Activated CD8-positive, alpha-beta T cell treated with anti-CD3 and anti-CD28 coated beads for 36 hours (primary cell): ENCODE data around the gene PTEN. TPM values are rescaled to one million over a fixed set of nuclear protein-coding genes. Genes with fewer than 3 reads are reported as not detected.

Experiments
- ATAC-seq: fragments of 200-7000 bp; cut with Tn5 transposase; one replicate; pipeline ENCODE4 v1.10.0; 2021; ENCODE audit warnings: mild to moderate bottlenecking, moderate library complexity
- CTCF ChIA-PET: fragments of 350-600 bp; sonication (Branson Sonifier 250); formaldehyde crosslinking; loops from one replicate; lab custom pipeline; 2021; ENCODE audit warnings: antibody characterized with exemption; lab: Charles Lee
- POLR2A ChIA-PET: fragments of 350-600 bp; sonication (Branson Sonifier 250); formaldehyde crosslinking; loops from one replicate; lab custom pipeline; 2021; ENCODE audit warnings: antibody characterized with exemption; lab: Charles Lee
- DNase-seq: peaks from one replicate; pipeline ENCODE4 v3.0.0-alpha.2; 2020
- H3K27ac Mint-ChIP-seq: one replicate; pipeline ENCODE4 v1.8.0; 2021; ENCODE audit warnings: mild to moderate bottlenecking, mixed read lengths
- H3K27me3 Mint-ChIP-seq: one replicate; pipeline ENCODE4 v1.8.0; 2021; ENCODE audit warnings: mixed read lengths
- H3K36me3 Mint-ChIP-seq: one replicate; pipeline ENCODE4 v1.8.0; 2021; ENCODE audit warnings: low read depth, mixed read lengths
- H3K4me1 Mint-ChIP-seq: one replicate; pipeline ENCODE4 v1.8.0; 2021; ENCODE audit warnings: low read depth, mixed read lengths
- H3K4me3 Mint-ChIP-seq: one replicate; pipeline ENCODE4 v1.8.0; 2021; ENCODE audit warnings: mild to moderate bottlenecking, moderate library complexity, mixed read lengths
- H3K9me3 Mint-ChIP-seq: one replicate; pipeline ENCODE4 v1.8.0; 2021; ENCODE audit warnings: mixed read lengths
- CTCF ChIP-seq: fragments of 200-600 bp; IDR thresholded peaks from one replicate; pipeline ENCODE4 v1.8.0; 2022; ENCODE audit warnings: antibody characterized with exemption, mild to moderate bottlenecking
- intact Hi-C: fragments of 100-400 bp; cut with micrococcal nuclease; formaldehyde crosslinking; loops from one replicate; pipeline ENCODE4 v1.10.0; 2022
- total RNA-seq, 2 experiments: library from RNA; stranded (reverse); gene quantifications; one replicate each; pipeline ENCODE4 v1.2.3, GENCODE V29; 2021

The PTEN gene
- total RNA-seq, 2 experiments from 2014 or later = 48.9 to 51.8 TPM

GRCh38 chr10:87817609-87818504, 45.6 kb upstream of the PTEN start, which contains the start of gene ATAD1:
TSS of gene ATAD1 (minus strand) at chr10:87818226. CDS start at chr10:87814599, 3,627 bp downstream.
- Mint-ChIP-seq H3K36me3 (peaks cover 21% of the 10 kb centered on the region), H3K27ac (peak within 1 kb of the TSS; percentile 97), H3K4me1 (peaks cover 33% of the 10 kb centered on the region), H3K4me3 (peak within 1 kb of the TSS; percentile 89), H3K9me3 (no peaks in the 10 kb centered on the region), H3K27me3 (no peaks in the 10 kb centered on the region)
- peak; percentile 87 for ATAC-seq
- CTCF ChIA-PET = interaction anchor here (0.5 to 2.6 kb wide), 7 partner anchors 10 to 572 kb away, joined by 3 to 12 read pairs (median 5); partner anchors contain the start of genes KLLN and PTEN
- TF ChIP-seq CTCF = no peak
- intact Hi-C loops = loop anchor here (5.0 kb wide), 1 partner anchor 44 kb away; the partner anchor contains the start of genes KLLN and PTEN
- peak; percentile 91 for DNase-seq
- POLR2A ChIA-PET = interaction anchor here (0.6 to 2.9 kb wide), 19 partner anchors 10 to 1062 kb away, joined by 3 to 28 read pairs (median 4); partner anchors contain the start of genes KLLN, PTEN and STAMBPL1

GRCh38 chr10:87818505-87819288, 44.7 kb upstream of the PTEN start:
- intact Hi-C loops = loop anchor here (5.0 kb wide), 1 partner anchor 44 kb away; the partner anchor contains the start of genes KLLN and PTEN
- peaks cover 32% of the 10 kb centered on the region for H3K4me1 Mint-ChIP-seq
- ChIA-PET POLR2A (interaction anchor here (0.5 to 2.9 kb wide), 21 partner anchors 9 to 1061 kb away, joined by 3 to 28 read pairs (median 4); partner anchors contain the start of genes KLLN, PTEN and STAMBPL1), CTCF (interaction anchor here (0.5 to 2.6 kb wide), 8 partner anchors 9 to 571 kb away, joined by 3 to 12 read pairs (median 5); partner anchors contain the start of genes KLLN and PTEN)
- no peaks in the 10 kb centered on the region for H3K9me3 Mint-ChIP-seq
- H3K27me3 Mint-ChIP-seq = no peaks in the 10 kb centered on the region
- TF ChIP-seq CTCF = no peak
- peak overlapping the region; percentile 89 for H3K4me3 Mint-ChIP-seq
- ATAC-seq (peak; percentile 76), DNase-seq (peak; percentile 84)
- H3K27ac Mint-ChIP-seq = peak overlapping the region; percentile 97
- peaks cover 21% of the 10 kb centered on the region for H3K36me3 Mint-ChIP-seq

GRCh38 chr10:87819289-87819585, 44.2 kb upstream of the PTEN start:
- no peak for TF ChIP-seq CTCF
- CTCF ChIA-PET = interaction anchor here (0.8 to 2.6 kb wide), 7 partner anchors 9 to 102 kb away, joined by 3 to 12 read pairs (median 5); partner anchors contain the start of genes KLLN and PTEN
- Mint-ChIP-seq H3K36me3 (peaks cover 19% of the 10 kb centered on the region), H3K27me3 (no peaks in the 10 kb centered on the region), H3K4me1 (peaks cover 30% of the 10 kb centered on the region), H3K27ac (peak overlapping the region; percentile 59), H3K4me3 (peak overlapping the region; percentile 27), H3K9me3 (no peaks in the 10 kb centered on the region)
- POLR2A ChIA-PET = interaction anchor here (0.8 to 2.9 kb wide), 9 partner anchors 8 to 753 kb away, joined by 3 to 28 read pairs (median 6); partner anchors contain the start of genes KLLN and PTEN
- ATAC-seq (no peak), DNase-seq (no peak)
- intact Hi-C loops = loop anchor here (5.0 kb wide), 1 partner anchor 43 kb away; the partner anchor contains the start of genes KLLN and PTEN

- intact Hi-C loops = no loop called here
- ATAC-seq (no peak), DNase-seq (no peak)
- Mint-ChIP-seq H3K9me3 (no peaks in the 10 kb centered on the region), H3K4me3 (no peak overlapping the region), H3K4me1 (peaks cover 36% of the 10 kb centered on the region), H3K36me3 (no peaks in the 10 kb centered on the region), H3K27ac (peak overlapping the region; percentile 12), H3K27me3 (no peaks in the 10 kb centered on the region)
- ChIA-PET POLR2A (interaction anchor here (3.2 kb wide), 1 partner anchor 8 kb away, joined by 14 read pairs; the partner anchor contains the start of gene ATAD1), CTCF (interaction anchor here (1.0 to 2.7 kb wide), 3 partner anchors 8 to 19 kb away, joined by 3 to 12 read pairs (median 5); partner anchors contain the start of gene ATAD1)
- no peak for TF ChIP-seq CTCF
These were observed 36.8 kb upstream of the PTEN start for GRCh38 chr10:87826653-87827052.
